ENCODE measurements around the gene PNMA6F. TPM values are rescaled to one million over a fixed set of nuclear protein-coding genes. Genes with fewer than 3 reads are reported as not detected.

The PNMA6F gene
- total and polyA plus RNA-seq, 4 donors, result not detected

GRCh38 chrX:153307276-153308178 lies 14.0 kb downstream of the PNMA6F start:
- Histone ChIP-seq H3K9ac (ENCODE audit: insufficient read depth in 1 of 2, low read length in 2 of 2) (no peak overlapping the region), H3K36me3 (ENCODE audit: control insufficient read depth in 4 of 4, insufficient read depth in 4 of 4, low read length in 4 of 4) (no peaks in the 10 kb centered on the region), H3K27ac (ENCODE audit: low read depth in 1 of 2, low read length in 1 of 2) (no peak overlapping the region), H3K4me3 (no peak overlapping the region), H3K9me3 (ENCODE audit: control insufficient read depth in 4 of 4, insufficient read depth in 3 of 4, low read length in 3 of 4) (peaks cover 0 to 2% (median 0%) of the 10 kb centered on the region in 4 donors), H3K4me1 (ENCODE audit: control insufficient read depth in 5 of 5, insufficient read depth in 5 of 5, low read length in 5 of 5) (no peaks in the 10 kb centered on the region), H3K27me3 (ENCODE audit: control insufficient read depth in 3 of 3, insufficient read depth in 3 of 3, low read length in 2 of 3) (peaks cover 0 to 9% (median 2%) of the 10 kb centered on the region in 3 donors)
- DNase-seq (no peak), ATAC-seq (ENCODE audit: insufficient read depth, low FRiP score) (no peak)
- TF ChIP-seq CTCF (IDR thresholded peaks at IDR 0.05; ENCODE audit: control extremely low read depth, extremely low read depth), result no peak
- 69 to 82% methylated on average over 11 to 12 of the region's 12 CpGs for WGBS, 2 donors

GRCh38 chrX:153306527-153307115 lies 14.9 kb downstream of the PNMA6F start:
- H3K4me1 ChIP-seq (ENCODE audit: control insufficient read depth in 5 of 5, insufficient read depth in 5 of 5, low read length in 5 of 5), result no peaks in the 10 kb centered on the region
- no peak overlapping the region for H3K4me3 ChIP-seq
- TF ChIP-seq CTCF (IDR thresholded peaks at IDR 0.05; ENCODE audit: control extremely low read depth, extremely low read depth), result no peak
- H3K9me3 ChIP-seq (ENCODE audit: control insufficient read depth in 4 of 4, insufficient read depth in 3 of 4, low read length in 3 of 4), result peaks cover 0 to 4% (median 1%) of the 10 kb centered on the region in 4 donors
- H3K9ac ChIP-seq (ENCODE audit: insufficient read depth in 1 of 2, low read length in 2 of 2), result no peak overlapping the region
- H3K27ac ChIP-seq (ENCODE audit: low read depth in 1 of 2, low read length in 1 of 2), result no peak overlapping the region
- ATAC-seq (ENCODE audit: insufficient read depth, low FRiP score) (no peak), DNase-seq (no peak)
- peaks cover 0 to 9% (median 2%) of the 10 kb centered on the region in 3 donors for H3K27me3 ChIP-seq (ENCODE audit: control insufficient read depth in 3 of 3, insufficient read depth in 3 of 3, low read length in 2 of 3)
- WGBS, 2 donors, result 78 to 90% methylated on average over 16 to 17 of the region's 17 CpGs
- no peaks in the 10 kb centered on the region for H3K36me3 ChIP-seq (ENCODE audit: control insufficient read depth in 4 of 4, insufficient read depth in 4 of 4, low read length in 4 of 4)

- H3K9ac ChIP-seq (ENCODE audit: insufficient read depth in 1 of 2, low read length in 2 of 2), result no peak overlapping the region
- H3K9me3 ChIP-seq (ENCODE audit: control insufficient read depth in 4 of 4, insufficient read depth in 3 of 4, low read length in 3 of 4), result peaks cover 0 to 4% (median under 1%) of the 10 kb centered on the region in 4 donors
- no peak for DNase-seq
- WGBS, 2 donors, result 85 to 100% methylated on average over 3 of the region's 3 CpGs
- no peak for TF ChIP-seq CTCF (IDR thresholded peaks at IDR 0.05; ENCODE audit: control extremely low read depth, extremely low read depth)
- no peak overlapping the region for H3K4me3 ChIP-seq
- H3K4me1 ChIP-seq (ENCODE audit: control insufficient read depth in 5 of 5, insufficient read depth in 5 of 5, low read length in 5 of 5), result no peaks in the 10 kb centered on the region
- no peak overlapping the region for H3K27ac ChIP-seq (ENCODE audit: low read depth in 1 of 2, low read length in 1 of 2)
- ATAC-seq (ENCODE audit: insufficient read depth, low FRiP score), result no peak
- peaks cover 0 to 9% (median 2%) of the 10 kb centered on the region in 3 donors for H3K27me3 ChIP-seq (ENCODE audit: control insufficient read depth in 3 of 3, insufficient read depth in 3 of 3, low read length in 2 of 3)
- H3K36me3 ChIP-seq (ENCODE audit: control insufficient read depth in 4 of 4, insufficient read depth in 4 of 4, low read length in 4 of 4), result no peaks in the 10 kb centered on the region
Measured at GRCh38 chrX:153305972-153306371, 15.6 kb downstream of the PNMA6F start.

Measured in lung (tissue), 12 donors.